Nephron progenitor cell (in vitro differentiated cells): ENCODE results near the gene SOAT2.

Source experiments
- DNase-seq: peaks from one replicate; pipeline ENCODE4 v3.0.0; 2021
- H3K27ac Mint-ChIP-seq: 2 replicates; pipeline ENCODE4 v1.8.0; 2021; ENCODE audit warnings: mild to moderate bottlenecking, moderate library complexity, mixed read lengths
- H3K27me3 Mint-ChIP-seq: 2 replicates; pipeline ENCODE4 v1.8.0; 2021; ENCODE audit warnings: mild to moderate bottlenecking, low read depth, mixed read lengths; ENCODE audit not compliant: poor library complexity
- H3K36me3 Mint-ChIP-seq: 2 replicates; pipeline ENCODE4 v1.8.0; 2021; ENCODE audit warnings: low read depth, mixed read lengths
- H3K4me1 Mint-ChIP-seq: 2 replicates; pipeline ENCODE4 v1.8.0; 2021; ENCODE audit warnings: mixed read lengths
- H3K4me3 Mint-ChIP-seq: 2 replicates; pipeline ENCODE4 v1.8.0; 2021; ENCODE audit warnings: mild to moderate bottlenecking, moderate library complexity, mixed read lengths
- H3K9me3 Mint-ChIP-seq: 2 replicates; pipeline ENCODE4 v1.8.0; 2021; ENCODE audit warnings: mild to moderate bottlenecking, moderate library complexity, mixed read lengths
- CTCF ChIP-seq: fragments of 200-600 bp; sonication (generic); IDR thresholded peaks from 2 replicates; pipeline ENCODE4 v1.5.0; 2021; ENCODE audit warnings: antibody characterized with exemption

SOAT2 gene

GRCh38 chr12:53074283-53074998, 28.8 kb upstream of the SOAT2 start:
- peaks cover 10% of the 10 kb centered on the region for H3K27me3 Mint-ChIP-seq
- no peak for DNase-seq
- peaks cover 59% of the 10 kb centered on the region for H3K4me1 Mint-ChIP-seq
- no peak overlapping the region for H3K27ac Mint-ChIP-seq
- TF ChIP-seq CTCF: no peak
- H3K9me3 Mint-ChIP-seq: no peaks in the 10 kb centered on the region
- H3K36me3 Mint-ChIP-seq: peaks cover 27% of the 10 kb centered on the region
- no peak overlapping the region for H3K4me3 Mint-ChIP-seq

- no peak overlapping the region for H3K4me3 Mint-ChIP-seq
- H3K27me3 Mint-ChIP-seq: peaks cover 8% of the 10 kb centered on the region
- H3K27ac Mint-ChIP-seq: no peak overlapping the region
- H3K9me3 Mint-ChIP-seq: no peaks in the 10 kb centered on the region
- no peak for TF ChIP-seq CTCF
- peaks cover 58% of the 10 kb centered on the region for H3K4me1 Mint-ChIP-seq
- no peak for DNase-seq
- peaks cover 27% of the 10 kb centered on the region for H3K36me3 Mint-ChIP-seq
Observed at GRCh38 chr12:53074999-53075370, 28.3 kb upstream of the SOAT2 start.

GRCh38 chr12:53076461-53076860, 26.8 kb upstream of the SOAT2 start:
- peaks cover 27% of the 10 kb centered on the region for H3K36me3 Mint-ChIP-seq
- H3K27ac Mint-ChIP-seq: no peak overlapping the region
- no peak overlapping the region for H3K4me3 Mint-ChIP-seq
- peaks cover 16% of the 10 kb centered on the region for H3K27me3 Mint-ChIP-seq
- no peaks in the 10 kb centered on the region for H3K9me3 Mint-ChIP-seq
- H3K4me1 Mint-ChIP-seq: peaks cover 54% of the 10 kb centered on the region
- TF ChIP-seq CTCF: no peak
- DNase-seq: no peak

GRCh38 chr12:53077030-53077429, 26.3 kb upstream of the SOAT2 start:
- no peaks in the 10 kb centered on the region for H3K9me3 Mint-ChIP-seq
- no peak for DNase-seq
- H3K36me3 Mint-ChIP-seq: peaks cover 27% of the 10 kb centered on the region
- peaks cover 49% of the 10 kb centered on the region for H3K4me1 Mint-ChIP-seq
- H3K27ac Mint-ChIP-seq: no peak overlapping the region
- H3K27me3 Mint-ChIP-seq: peaks cover 22% of the 10 kb centered on the region
- H3K4me3 Mint-ChIP-seq: no peak overlapping the region
- TF ChIP-seq CTCF: no peak

- no peak overlapping the region for H3K27ac Mint-ChIP-seq
Observed at GRCh38 chr12:53078425-53079225, 24.7 kb upstream of the SOAT2 start.

More at GRCh38 chr12:53078425-53079225, 24.7 kb upstream of the SOAT2 start:
- Mint-ChIP-seq H3K9me3 (peaks cover 5% of the 10 kb centered on the region), H3K27me3 (peaks cover 24% of the 10 kb centered on the region), H3K36me3 (peaks cover 27% of the 10 kb centered on the region), H3K4me1 (peaks cover 37% of the 10 kb centered on the region), H3K4me3 (peak overlapping the region; percentile 92)
- no peak for TF ChIP-seq CTCF
- no peak for DNase-seq
